CD4-positive, alpha-beta T cell treated with Interleukin-6 at 100 ng/mL for 8 hours (primary cell): ENCODE measurements around the gene GRIN2C.
"Not testable (repeated sequence)": the region's sequence is repeated elsewhere in the genome, so short reads cannot be mapped to it uniquely, and the experiment has no call there.

Experiments used
- DNase-seq: peaks from one replicate; pipeline ENCODE4 v3.0.0-alpha.2; 2020; ENCODE audit warnings: mixed read lengths, low spot score

The GRIN2C gene

GRCh38 chr17:74879308-74879707 lies 19.6 kb upstream of the GRIN2C start:
- DNase-seq, result no peak

GRCh38 chr17:74878658-74879057 lies 19.0 kb upstream of the GRIN2C start:
- no peak for DNase-seq

GRCh38 chr17:74877592-74878548 lies 18.2 kb upstream of the GRIN2C start:
- no peak for DNase-seq

- no peak for DNase-seq
These were observed 16.4 kb upstream of the GRIN2C start for GRCh38 chr17:74875977-74876593.

GRCh38 chr17:74875155-74875976 lies 15.7 kb upstream of the GRIN2C start:
- DNase-seq, result no peak

- DNase-seq, result no peak
These were observed 14.9 kb upstream of the GRIN2C start for GRCh38 chr17:74874615-74875037.

- no peak for DNase-seq
These were observed 14.4 kb upstream of the GRIN2C start for GRCh38 chr17:74873874-74874614.

GRCh38 chr17:74873037-74873873 lies 13.6 kb upstream of the GRIN2C start:
- peak; percentile 99 for DNase-seq

GRCh38 chr17:74872313-74873036 lies 12.8 kb upstream of the GRIN2C start, which contains the start of gene FDXR:
Gene FDXR (minus strand): TSS chr17:74872994. CDS start chr17:74872944, 50 bp downstream.
- DNase-seq, result no peak

- no peak for DNase-seq
These were observed 11.8 kb upstream of the GRIN2C start for GRCh38 chr17:74871356-74872076.

- DNase-seq, result no peak
These were observed 10.8 kb upstream of the GRIN2C start for GRCh38 chr17:74870512-74870911.

- DNase-seq, result not testable (repeated sequence)
These were observed 10.3 kb upstream of the GRIN2C start for GRCh38 chr17:74870028-74870427.

GRCh38 chr17:74868908-74869255 lies 9.2 kb upstream of the GRIN2C start:
- no peak for DNase-seq

GRCh38 chr17:74868251-74868907 lies 8.7 kb upstream of the GRIN2C start:
- DNase-seq, result no peak

GRCh38 chr17:74866198-74866835 lies 6.6 kb upstream of the GRIN2C start:
- no peak for DNase-seq

- no peak for DNase-seq
These were observed 6.0 kb upstream of the GRIN2C start for GRCh38 chr17:74865504-74866197.

GRCh38 chr17:74864866-74865395 lies 5.2 kb upstream of the GRIN2C start:
- peak; percentile 66 for DNase-seq
